GM23338 (cell line): ENCODE measurements around the gene ODF2L. TPM values are rescaled to one million over a fixed set of nuclear protein-coding genes. Genes with fewer than 3 reads are reported as not detected.

Experiments
- ATAC-seq: fragments of 200-7000 bp; cut with Tn5 transposase; 3 replicates; pipeline ENCODE4 v1.9.1; 2020
- DNase-seq: peaks from one replicate; pipeline ENCODE4 v3.0.0-alpha.2; 2015; ENCODE audit warnings: low spot score
- H2AFZ ChIP-seq: fragments of 200-600 bp; sonication (generic); 2 replicates; pipeline ENCODE4 v1.8.0; 2016; ENCODE audit warnings: antibody characterized with exemption, mild to moderate bottlenecking, moderate library complexity
- H3F3A ChIP-seq: fragments of 200-600 bp; sonication (generic); replicated peaks from 2 replicates; pipeline ENCODE4 v1.8.0; 2017; ENCODE audit warnings: antibody characterized with exemption, mixed run types, low read depth
- H3K27ac ChIP-seq: fragments of 200-600 bp; sonication (generic); 2 replicates; pipeline ENCODE4 v1.6.1; 2016; ENCODE audit warnings: low read depth
- H3K27me3 ChIP-seq: fragments of 200-600 bp; sonication (generic); 2 replicates; pipeline ENCODE4 v1.8.0; 2016; ENCODE audit warnings: mild to moderate bottlenecking, mixed run types, moderate library complexity; ENCODE audit not compliant: insufficient read depth
- H3K36me3 ChIP-seq: fragments of 200-600 bp; sonication (generic); 2 replicates; pipeline ENCODE4 v1.8.0; 2016; ENCODE audit warnings: mild to moderate bottlenecking; ENCODE audit not compliant: insufficient read depth
- H3K4me1 ChIP-seq: fragments of 200-600 bp; sonication (generic); 2 replicates; pipeline ENCODE4 v1.8.0; 2016; ENCODE audit warnings: mild to moderate bottlenecking, moderate library complexity; ENCODE audit not compliant: insufficient read depth
- H3K4me2 ChIP-seq: fragments of 200-600 bp; sonication (generic); 2 replicates; pipeline ENCODE4 v1.7.1; 2017; ENCODE audit warnings: mixed run types
- H3K4me3 ChIP-seq: fragments of 200-600 bp; sonication (generic); 2 replicates; pipeline ENCODE4 v1.6.1; 2016; ENCODE audit warnings: mixed run types
- H3K79me2 ChIP-seq: fragments of 200-600 bp; sonication (generic); replicated peaks from 2 replicates; pipeline ENCODE4 v1.8.0; 2017; ENCODE audit warnings: mild to moderate bottlenecking; ENCODE audit not compliant: insufficient read depth
- H3K9me2 ChIP-seq: fragments of 200-600 bp; sonication (generic); 2 replicates; pipeline ENCODE4 v1.8.0; 2017; ENCODE audit not compliant: insufficient read depth
- H4K20me1 ChIP-seq: fragments of 200-600 bp; sonication (generic); replicated peaks from 2 replicates; pipeline ENCODE4 v1.8.0; 2017; ENCODE audit warnings: mild to moderate bottlenecking; ENCODE audit not compliant: insufficient read depth
- H3K27ac Mint-ChIP-seq: 2 replicates; pipeline ENCODE4 v1.8.0; 2020; ENCODE audit warnings: inconsistent platforms, mild to moderate bottlenecking, moderate library complexity, mixed read lengths
- H3K27me3 Mint-ChIP-seq: 3 replicates; pipeline ENCODE4 v1.8.0; 2022; ENCODE audit warnings: low read depth, mild to moderate bottlenecking, moderate library complexity, mixed read lengths, inconsistent platforms; ENCODE audit not compliant: insufficient read depth, poor library complexity
- H3K36me3 Mint-ChIP-seq: 3 replicates; pipeline ENCODE4 v1.8.0; 2021; ENCODE audit warnings: low read depth, mild to moderate bottlenecking, inconsistent platforms, moderate library complexity, mixed read lengths
- H3K4me1 Mint-ChIP-seq: 3 replicates; pipeline ENCODE4 v1.8.0; 2020; ENCODE audit warnings: mild to moderate bottlenecking, inconsistent platforms, mixed read lengths
- H3K4me3 Mint-ChIP-seq: 3 replicates; pipeline ENCODE4 v1.8.0; 2021; ENCODE audit warnings: moderate library complexity, mild to moderate bottlenecking, inconsistent platforms, mixed read lengths
- H3K9me3 Mint-ChIP-seq: 3 replicates; pipeline ENCODE4 v1.8.0; 2020; ENCODE audit warnings: moderate library complexity, mild to moderate bottlenecking, inconsistent platforms, mixed read lengths
- CREB1 ChIP-seq: fragments of 250-450 bp; sonication (Bioruptor Pico); IDR thresholded peaks from 2 replicates; pipeline ENCODE4 v1.5.0; 2020; ENCODE audit warnings: low read depth, mild to moderate bottlenecking, moderate library complexity
- CTCF ChIP-seq, 2 experiments: fragments of 200-600 bp in 1 of 2; sonication (generic) in 1 of 2; conservative IDR thresholded peaks; 2 replicates each; pipeline versions ENCODE4 v1.5.1 to v1.6.1; 2016 to 2017; ENCODE audit warnings: antibody characterized with exemption in 2 of 2, low read depth in 2 of 2, mild to moderate bottlenecking in 2 of 2, moderate library complexity in 1 of 2
- EZH2 ChIP-seq: fragments of 200-600 bp; sonication (generic); IDR thresholded peaks from one replicate; pipeline ENCODE4 v1.8.0; 2017; ENCODE audit warnings: antibody characterized with exemption, mild to moderate bottlenecking, low read depth; ENCODE audit not compliant: unreplicated experiment
- EZH2phosphoT487 ChIP-seq: fragments of 200-600 bp; sonication (generic); IDR thresholded peaks from one replicate; pipeline ENCODE4 v1.8.1; 2018; ENCODE audit warnings: antibody characterized with exemption; ENCODE audit not compliant: unreplicated experiment
- JUNB ChIP-seq: IDR thresholded peaks from one replicate; pipeline ENCODE4 v1.6.1; 2016; ENCODE audit warnings: antibody characterized with exemption; ENCODE audit not compliant: unreplicated experiment
- NANOG ChIP-seq: IDR thresholded peaks from 2 replicates; pipeline ENCODE4 v1.6.1; 2016; ENCODE audit warnings: antibody characterized with exemption, borderline replicate concordance
- POLR2AphosphoS5 ChIP-seq: IDR thresholded peaks from 2 replicates; pipeline ENCODE4 v1.6.1; 2016; ENCODE audit warnings: antibody characterized with exemption, low read depth
- STAT1 ChIP-seq: IDR thresholded peaks from one replicate; pipeline ENCODE4 v1.6.1; 2016; ENCODE audit warnings: antibody characterized with exemption; ENCODE audit not compliant: unreplicated experiment
- ZNF331 ChIP-seq: fragments of 250-450 bp; sonication (Bioruptor Pico); IDR thresholded peaks from 2 replicates; pipeline ENCODE4 v1.5.0; 2020; ENCODE audit warnings: low read depth, mild to moderate bottlenecking, moderate library complexity
- polyA plus RNA-seq: library from polyadenylated mRNA; unstranded; fragments of >200 nt; fragmentation: Nextera tagmentation; extraction: Ambion mirVana; gene quantifications from 2 replicates; pipeline ENCODE4 v1.2.1, GENCODE V29; 2016
- total RNA-seq: library from RNA; depleted of rRNA; stranded (reverse); fragments of >200 nt; shearing (Covaris generic); gene quantifications from 2 replicates; pipeline ENCODE4 v1.2.3, GENCODE V29; 2014

ODF2L gene
- total and polyA plus RNA-seq, 2 experiments from 2014 or later: 29.8 to 51.5 TPM

DNA sequence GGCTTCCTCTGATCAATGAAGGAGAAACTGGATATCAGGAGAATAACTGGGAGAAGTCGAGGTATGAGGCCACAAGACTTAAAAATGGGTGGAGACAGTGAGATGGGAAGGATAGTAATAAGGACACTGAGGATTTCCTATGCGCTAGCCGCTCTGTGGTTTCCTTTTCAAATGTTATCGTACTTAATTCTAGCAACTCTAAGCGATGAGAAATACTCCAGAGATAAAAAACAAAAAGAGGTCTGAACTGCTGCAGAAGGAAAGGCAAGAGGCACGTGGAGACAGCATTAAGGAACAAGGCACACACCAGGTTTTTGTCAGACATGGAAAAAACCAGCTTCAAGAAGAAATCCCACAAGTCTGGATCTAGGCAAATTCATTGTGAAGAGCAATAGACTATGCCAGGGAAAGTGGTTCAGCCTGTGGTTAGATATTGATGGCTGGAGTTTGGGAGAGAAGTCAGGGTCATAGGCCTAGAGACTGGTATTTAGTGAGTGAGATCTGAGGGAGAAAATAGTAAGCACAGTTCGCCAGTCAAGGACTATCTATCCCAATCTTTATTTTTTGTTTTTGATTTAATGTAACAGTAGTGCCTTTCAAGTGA, 33.1 kb upstream of the ODF2L start:
- Mint-ChIP-seq H3K4me1 (peaks cover 4% of the 10 kb centered on the region; the same call in 1 of the 3 replicates), H3K27ac (no peak overlapping the region), H3K27me3 (no peaks in the 10 kb centered on the region), H3K9me3 (no peaks in the 10 kb centered on the region), H3K36me3 (no peaks in the 10 kb centered on the region), H3K4me3 (no peak overlapping the region)
- Histone ChIP-seq H4K20me1 (no peaks in the 10 kb centered on the region), H3K79me2 (no peaks in the 10 kb centered on the region), H3K4me3 (no peak overlapping the region), H3F3A (no peaks in the 10 kb centered on the region), H2AFZ (peak overlapping the region; percentile 33; the same call in 1 of the 2 replicates), H3K4me1 (no peaks in the 10 kb centered on the region), H3K9me2 (no peaks in the 10 kb centered on the region), H3K27me3 (no peaks in the 10 kb centered on the region), H3K36me3 (no peaks in the 10 kb centered on the region), H3K27ac (no peak overlapping the region), H3K4me2 (no peak overlapping the region)
- TF ChIP-seq NANOG: no peak
- no peak for TF ChIP-seq EZH2phosphoT487
- no peak for TF ChIP-seq ZNF331 (CRISPR knock-in tag)
- TF ChIP-seq STAT1: no peak
- no peak for TF ChIP-seq POLR2AphosphoS5
- TF ChIP-seq CTCF (conservative IDR thresholded peaks at IDR 0.05; ENCODE audit: low read depth in 2 of 2): no peak
- no peak for TF ChIP-seq EZH2
- no peak for DNase-seq
- ATAC-seq: no peak

DNA sequence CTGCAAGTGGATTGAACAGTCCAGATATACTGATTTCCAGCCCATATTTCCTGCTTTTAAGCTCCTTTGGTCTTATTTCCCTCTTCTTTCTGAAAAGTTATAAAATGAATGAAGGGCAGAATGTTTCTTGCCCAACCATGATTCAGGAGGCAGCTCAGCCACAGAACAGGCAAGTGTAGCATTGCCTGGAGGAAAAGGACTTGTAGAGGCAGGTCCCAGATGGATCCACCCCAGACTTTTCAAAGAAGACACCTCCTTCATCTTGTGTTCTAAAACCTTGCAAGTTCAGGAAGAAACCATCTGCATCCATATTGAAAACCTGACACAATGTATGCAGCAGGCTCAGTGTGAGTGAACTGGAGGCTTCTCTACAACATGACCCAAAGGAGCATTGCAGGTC, 27.8 kb upstream of the ODF2L start, which contains the start of gene CLCA2:
CLCA2 (plus strand) TSS at position 299 of the 400 bp plus-strand sequence; CDS start at position 376, 77 bp downstream.
- Mint-ChIP-seq H3K36me3 (no peaks in the 10 kb centered on the region), H3K4me3 (no peak within 1 kb of the TSS), H3K27me3 (no peaks in the 10 kb centered on the region), H3K9me3 (no peaks in the 10 kb centered on the region), H3K27ac (no peak within 1 kb of the TSS), H3K4me1 (peaks cover 9% of the 10 kb centered on the region; the same call in 2 of the 3 replicates)
- ATAC-seq: no peak
- no peaks in the 10 kb centered on the region for H4K20me1 ChIP-seq
- DNase-seq: no peak
- no peak within 1 kb of the TSS for H3K4me3 ChIP-seq
- TF ChIP-seq EZH2: no peak
- no peak for TF ChIP-seq CREB1 (CRISPR knock-in tag)
- no peak for TF ChIP-seq STAT1
- no peak for TF ChIP-seq ZNF331 (CRISPR knock-in tag)
- TF ChIP-seq EZH2phosphoT487: no peak
- TF ChIP-seq JUNB: no peak
- H3K27ac ChIP-seq: no peak within 1 kb of the TSS
- H2AFZ ChIP-seq: peak within 1 kb of the TSS; percentile 90
- no peaks in the 10 kb centered on the region for H3K36me3 ChIP-seq
- H3K27me3 ChIP-seq: no peaks in the 10 kb centered on the region
- H3K4me2 ChIP-seq: no peak within 1 kb of the TSS
- no peaks in the 10 kb centered on the region for H3F3A ChIP-seq
- H3K79me2 ChIP-seq: no peaks in the 10 kb centered on the region
- H3K4me1 ChIP-seq: no peaks in the 10 kb centered on the region
- no peaks in the 10 kb centered on the region for H3K9me2 ChIP-seq
